Brain microvascular endothelial cell (primary cell): Measurements from ENCODE around the gene ADAMTS12.
A peak's percentile ranks its signal among the peaks of the same experiment; 100 is the strongest.

Experiments
- DNase-seq: peaks from one replicate; pipeline ENCODE4 v3.0.0-alpha.2; 2020
- H3K27ac ChIP-seq: fragments of 250-450 bp; sonication (Bioruptor Pico); 2 replicates; pipeline ENCODE4 v1.5.1; 2020; ENCODE audit warnings: mild to moderate bottlenecking, moderate library complexity
- H3K27me3 ChIP-seq: fragments of 250-450 bp; sonication (Bioruptor Pico); replicated peaks from 2 replicates; pipeline ENCODE4 v1.5.1; 2020; ENCODE audit warnings: mild to moderate bottlenecking
- H3K36me3 ChIP-seq: fragments of 250-450 bp; sonication (Bioruptor Pico); replicated peaks from 2 replicates; pipeline ENCODE4 v1.5.1; 2020; ENCODE audit warnings: mild to moderate bottlenecking
- H3K4me3 ChIP-seq: 2 replicates; pipeline ENCODE4 v1.5.1; 2011; ENCODE audit warnings: low read depth, mild to moderate bottlenecking, control low read depth, low read length, moderate library complexity
- CTCF ChIP-seq: IDR thresholded peaks from 2 replicates; pipeline ENCODE4 v1.5.1; 2011; ENCODE audit warnings: low read depth, mild to moderate bottlenecking, moderate library complexity, low read length, control low read depth, inconsistent platforms; ENCODE audit errors: missing control alignments
- in situ Hi-C: cut with HindIII; loops from 2 replicates; pipeline ENCODE4 v1.10.0; 2017; ENCODE audit warnings: low sequenced_read_pairs, low pct_ligation_motif_present

ADAMTS12 gene

GRCh38 chr5:33614039-33614438 is 277.8 kb downstream of the ADAMTS12 start:
- Histone ChIP-seq H3K27ac (no peak overlapping the region), H3K4me3 (no peak overlapping the region), H3K27me3 (no peaks in the 10 kb centered on the region), H3K36me3 (peaks cover 43% of the 10 kb centered on the region)
- in situ Hi-C loops, result no loop called here
- no peak for DNase-seq
- TF ChIP-seq CTCF, result no peak

- H3K27ac ChIP-seq, result peak overlapping the region; percentile 68
- TF ChIP-seq CTCF, result no peak
- H3K4me3 ChIP-seq, result no peak overlapping the region
- DNase-seq, result peak; percentile 58
- peaks cover 34% of the 10 kb centered on the region for H3K36me3 ChIP-seq
- H3K27me3 ChIP-seq, result no peaks in the 10 kb centered on the region
- in situ Hi-C loops, result no loop called here
These were observed 279.4 kb downstream of the ADAMTS12 start for GRCh38 chr5:33612386-33612785.

- Histone ChIP-seq H3K36me3 (peaks cover 33% of the 10 kb centered on the region), H3K27me3 (no peaks in the 10 kb centered on the region), H3K4me3 (no peak overlapping the region), H3K27ac (peak overlapping the region; percentile 68)
- in situ Hi-C loops, result no loop called here
- TF ChIP-seq CTCF, result no peak
- DNase-seq, result no peak
These were observed 279.9 kb downstream of the ADAMTS12 start for GRCh38 chr5:33611877-33612276.

- no peak for TF ChIP-seq CTCF
- in situ Hi-C loops, result no loop called here
- Histone ChIP-seq H3K27me3 (no peaks in the 10 kb centered on the region), H3K27ac (no peak overlapping the region), H3K36me3 (peaks cover 21% of the 10 kb centered on the region), H3K4me3 (no peak overlapping the region)
- DNase-seq, result no peak
These were observed 283.3 kb downstream of the ADAMTS12 start for GRCh38 chr5:33608344-33609041.

GRCh38 chr5:33604503-33604902 is 287.3 kb downstream of the ADAMTS12 start:
- in situ Hi-C loops, result no loop called here

More at GRCh38 chr5:33604503-33604902, 287.3 kb downstream of the ADAMTS12 start:
- Histone ChIP-seq H3K27me3 (no peaks in the 10 kb centered on the region), H3K36me3 (peaks cover 21% of the 10 kb centered on the region), H3K4me3 (no peak overlapping the region), H3K27ac (no peak overlapping the region)
- no peak for DNase-seq
- no peak for TF ChIP-seq CTCF
